HEK293 (cell line): ENCODE measurements around the gene CACNA2D3.

Experiments
- CTCF ChIA-PET: fragments of 350-600 bp; formaldehyde crosslinking; extraction: SDS; loops from one replicate; lab custom pipeline; 2021; ENCODE audit warnings: antibody characterized with exemption; lab: Yijun Ruan, JAX
- POLR2A ChIA-PET: fragments of 300-600 bp; formaldehyde crosslinking; extraction: SDS; loops from one replicate; lab custom pipeline; 2020; ENCODE audit warnings: antibody characterized with exemption, inconsistent platforms; lab: Yijun Ruan, JAX
- H3K27ac ChIP-seq: fragments of 200-500 bp; sonication (Bioruptor generic); 2 replicates; pipeline ENCODE4 v1.5.1; 2014; ENCODE audit warnings: low read depth, low read length, control low read depth, inconsistent platforms; ENCODE audit errors: extremely low read depth
- H3K36me3 ChIP-seq, 2 experiments: fragments of 200-500 bp in 1 of 2; sonication (Bioruptor generic) in 1 of 2; 1 replicate in 1 of 2; 2 replicates in 1 of 2; pipeline ENCODE4 v1.5.1; 2014 to 2017; ENCODE audit warnings: inconsistent platforms in 2 of 2, low read length in 2 of 2; ENCODE audit not compliant: control insufficient read depth in 2 of 2, insufficient read depth in 1 of 2
- H3K4me1 ChIP-seq: fragments of 200-500 bp; sonication (Bioruptor generic); 2 replicates; pipeline ENCODE4 v1.5.1; 2014; ENCODE audit warnings: mild to moderate bottlenecking, low read length, inconsistent platforms; ENCODE audit not compliant: control insufficient read depth, insufficient read depth
- H3K4me3 ChIP-seq: 2 replicates; pipeline ENCODE4 v1.5.1; 2011; ENCODE audit warnings: low read depth, mild to moderate bottlenecking, control low read depth, low read length, moderate library complexity
- H3K9me3 ChIP-seq: fragments of 200-500 bp; sonication (Bioruptor generic); 2 replicates; pipeline ENCODE4 v1.5.1; 2014; ENCODE audit warnings: low read depth, low read length, inconsistent platforms; ENCODE audit not compliant: control insufficient read depth, insufficient read depth
- HIC1 ChIP-seq: fragments of 450-650 bp; formaldehyde crosslinking; IDR thresholded peaks from 2 replicates; pipeline ENCODE4 v1.5.1; 2016; ENCODE audit warnings: missing biosample characterization, missing genetic modification characterization
- KLF16 ChIP-seq: fragments of 450-650 bp; formaldehyde crosslinking; IDR thresholded peaks from 2 replicates; pipeline ENCODE4 v1.5.1; 2017; ENCODE audit warnings: missing biosample characterization, missing genetic modification characterization
- SCRT2 ChIP-seq: fragments of 450-650 bp; formaldehyde crosslinking; IDR thresholded peaks from 2 replicates; pipeline ENCODE4 v1.5.1; 2016; ENCODE audit warnings: missing biosample characterization, missing genetic modification characterization
- SP2 ChIP-seq: fragments of 450-650 bp; formaldehyde crosslinking; IDR thresholded peaks from 2 replicates; pipeline ENCODE4 v1.5.1; 2016; ENCODE audit warnings: missing biosample characterization, missing genetic modification characterization
- ZBTB49 ChIP-seq: fragments of 450-650 bp; formaldehyde crosslinking; IDR thresholded peaks from 2 replicates; pipeline ENCODE4 v1.5.1; 2016; ENCODE audit warnings: missing biosample characterization, missing genetic modification characterization, low read depth
- ZNF155 ChIP-seq: fragments of 450-650 bp; formaldehyde crosslinking; IDR thresholded peaks from 2 replicates; pipeline ENCODE4 v1.5.1; 2016; ENCODE audit warnings: missing biosample characterization, missing genetic modification characterization
- ZNF23 ChIP-seq: fragments of 450-650 bp; formaldehyde crosslinking; IDR thresholded peaks from 2 replicates; pipeline ENCODE4 v1.5.1; 2016; ENCODE audit warnings: missing biosample characterization, missing genetic modification characterization, borderline replicate concordance
- ZNF248 ChIP-seq: fragments of 450-650 bp; formaldehyde crosslinking; IDR thresholded peaks from 2 replicates; pipeline ENCODE4 v1.5.1; 2017; ENCODE audit warnings: missing biosample characterization, missing genetic modification characterization
- ZNF266 ChIP-seq: fragments of 450-650 bp; formaldehyde crosslinking; IDR thresholded peaks from 2 replicates; pipeline ENCODE4 v1.5.1; 2016; ENCODE audit warnings: missing biosample characterization, missing genetic modification characterization, low read depth
- ZNF335 ChIP-seq: fragments of 450-650 bp; formaldehyde crosslinking; conservative IDR thresholded peaks from 2 replicates; pipeline ENCODE4 v1.5.1; 2016; ENCODE audit warnings: missing biosample characterization, missing genetic modification characterization
- ZNF423 ChIP-seq: fragments of 450-650 bp; formaldehyde crosslinking; IDR thresholded peaks from 2 replicates; pipeline ENCODE4 v1.5.1; 2016; ENCODE audit warnings: missing biosample characterization, missing genetic modification characterization
- ZNF521 ChIP-seq: fragments of 450-650 bp; formaldehyde crosslinking; IDR thresholded peaks from 2 replicates; pipeline ENCODE4 v1.5.1; 2017; ENCODE audit warnings: missing biosample characterization, mild to moderate bottlenecking, missing genetic modification characterization
- ZNF654 ChIP-seq: fragments of 450-650 bp; formaldehyde crosslinking; IDR thresholded peaks from 2 replicates; pipeline ENCODE4 v1.5.1; 2016; ENCODE audit warnings: low read depth, missing biosample characterization, missing genetic modification characterization
- ZNF658 ChIP-seq: fragments of 450-650 bp; formaldehyde crosslinking; IDR thresholded peaks from 2 replicates; pipeline ENCODE4; 2016; ENCODE audit warnings: missing biosample characterization, missing genetic modification characterization
- ZNF664 ChIP-seq: fragments of 450-650 bp; formaldehyde crosslinking; IDR thresholded peaks from 2 replicates; pipeline ENCODE4 v1.5.1; 2016; ENCODE audit warnings: missing biosample characterization, missing genetic modification characterization
- ZNF670 ChIP-seq: fragments of 450-650 bp; formaldehyde crosslinking; IDR thresholded peaks from 2 replicates; pipeline ENCODE4 v1.5.1; 2016; ENCODE audit warnings: missing biosample characterization, missing genetic modification characterization, low read depth
- ZNF677 ChIP-seq: fragments of 450-650 bp; IDR thresholded peaks from 2 replicates; pipeline ENCODE4 v1.5.0; 2018; ENCODE audit warnings: missing biosample characterization, mild to moderate bottlenecking, missing genetic modification characterization, moderate library complexity
- ZNF692 ChIP-seq: fragments of 450-650 bp; formaldehyde crosslinking; IDR thresholded peaks from 2 replicates; pipeline ENCODE4 v1.5.1; 2016; ENCODE audit warnings: missing biosample characterization, missing genetic modification characterization
- ZNF704 ChIP-seq: fragments of 450-650 bp; formaldehyde crosslinking; IDR thresholded peaks from 2 replicates; pipeline ENCODE4 v1.5.1; 2016; ENCODE audit warnings: missing biosample characterization, missing genetic modification characterization
- ZSCAN18 ChIP-seq: fragments of 450-650 bp; formaldehyde crosslinking; IDR thresholded peaks from 2 replicates; pipeline ENCODE4 v1.5.1; 2016; ENCODE audit warnings: missing biosample characterization, missing genetic modification characterization
- ZSCAN30 ChIP-seq: fragments of 450-650 bp; IDR thresholded peaks from 2 replicates; pipeline ENCODE4 v1.5.1; 2018; ENCODE audit warnings: missing biosample characterization, mild to moderate bottlenecking, missing genetic modification characterization, moderate library complexity

Gene CACNA2D3

GRCh38 chr3:54698054-54698453 lies 575.7 kb downstream of the CACNA2D3 start (continued):
- TF ChIP-seq ZSCAN18 (tag by site-specific recombination) (no peak), KLF16 (tag by site-specific recombination) (no peak), SP2 (tag by site-specific recombination) (no peak), SCRT2 (tag by site-specific recombination) (no peak), HIC1 (tag by site-specific recombination) (no peak), ZNF692 (tag by site-specific recombination) (no peak), ZNF704 (no peak), ZBTB49 (no peak), ZNF335 (no peak), ZNF670 (tag by site-specific recombination) (no peak), ZSCAN30 (no peak), ZNF423 (tag by site-specific recombination) (no peak), ZNF23 (tag by site-specific recombination) (no peak), ZNF664 (tag by site-specific recombination) (no peak), ZNF155 (tag by site-specific recombination) (no peak)

GRCh38 chr3:54703923-54704322 lies 581.6 kb downstream of the CACNA2D3 start:
- ChIA-PET CTCF (no interaction called here), POLR2A (interaction anchor here (1.1 kb wide), 1 partner anchor 13 kb away, joined by 5 read pairs; no protein-coding TSS in a partner anchor)
- H3K27ac ChIP-seq, result no peak overlapping the region
- no peaks in the 10 kb centered on the region for H3K36me3 ChIP-seq
- H3K4me3 ChIP-seq, result no peak overlapping the region
- no peaks in the 10 kb centered on the region for H3K4me1 ChIP-seq
- TF ChIP-seq ZNF654 (tag by site-specific recombination) (no peak), ZNF521 (tag by site-specific recombination) (no peak), ZNF677 (tag by site-specific recombination) (no peak), ZNF266 (tag by site-specific recombination) (no peak), ZNF248 (tag by site-specific recombination) (no peak), ZNF658 (tag by site-specific recombination) (no peak)
- H3K9me3 ChIP-seq, result no peaks in the 10 kb centered on the region
